Measurements from ENCODE around the gene PON3.

GRCh38 chr7:95411036-95411435 lies 14.9 kb upstream of the PON3 start:
- no peak for TF ChIP-seq CTCF (conservative IDR thresholded peaks at IDR 0.05; ENCODE audit: low read length)
- no peak for TF ChIP-seq EZH2phosphoT487 (IDR thresholded peaks at IDR 0.05; ENCODE audit: borderline replicate concordance, low read depth, low read length)

All from OCI-LY7 (cell line).